Osteocyte (in vitro differentiated cells): ENCODE measurements around the gene FCGR3B. TPM values are rescaled to one million over a fixed set of nuclear protein-coding genes. Genes with fewer than 3 reads are reported as not detected.
A peak's percentile ranks its signal among the peaks of the same experiment; 100 is the strongest.
"Not testable (repeated sequence)": the region's sequence is repeated elsewhere in the genome, so short reads cannot be mapped to it uniquely, and the experiment has no call there.

ENCODE experiments used
- DNase-seq: peaks from one replicate; pipeline ENCODE4 v3.0.0; 2021; ENCODE audit warnings: mixed read lengths; ENCODE audit not compliant: unreplicated experiment; ENCODE audit errors: extremely low spot score
- H3K27ac Mint-ChIP-seq: one replicate; pipeline ENCODE4 v1.8.0; 2021; ENCODE audit warnings: mild to moderate bottlenecking, mixed read lengths; ENCODE audit not compliant: unreplicated experiment
- H3K27me3 Mint-ChIP-seq: one replicate; pipeline ENCODE4 v1.8.0; 2021; ENCODE audit warnings: mixed read lengths; ENCODE audit not compliant: unreplicated experiment
- H3K36me3 Mint-ChIP-seq: one replicate; pipeline ENCODE4 v1.8.0; 2021; ENCODE audit warnings: mixed read lengths; ENCODE audit not compliant: unreplicated experiment
- H3K4me1 Mint-ChIP-seq: one replicate; pipeline ENCODE4 v1.8.0; 2021; ENCODE audit warnings: mixed read lengths; ENCODE audit not compliant: unreplicated experiment
- H3K4me3 Mint-ChIP-seq: one replicate; pipeline ENCODE4 v1.8.0; 2021; ENCODE audit warnings: mild to moderate bottlenecking, moderate library complexity, mixed read lengths; ENCODE audit not compliant: unreplicated experiment
- H3K9me3 Mint-ChIP-seq: one replicate; pipeline ENCODE4 v1.8.0; 2021; ENCODE audit warnings: mixed read lengths; ENCODE audit not compliant: unreplicated experiment
- total RNA-seq: library from RNA; stranded (reverse); gene quantifications from 2 replicates; pipeline ENCODE4 v1.2.1, GENCODE V29; 2021

FCGR3B gene
- total RNA-seq, 1 donor from 2014 or later: not detected

- H3K27me3 Mint-ChIP-seq: peaks cover 31% of the 10 kb centered on the region
- not testable (repeated sequence) for H3K27ac Mint-ChIP-seq
Observed at GRCh38 chr1:161622054-161622453, 8.9 kb downstream of the FCGR3B start.

DNA sequence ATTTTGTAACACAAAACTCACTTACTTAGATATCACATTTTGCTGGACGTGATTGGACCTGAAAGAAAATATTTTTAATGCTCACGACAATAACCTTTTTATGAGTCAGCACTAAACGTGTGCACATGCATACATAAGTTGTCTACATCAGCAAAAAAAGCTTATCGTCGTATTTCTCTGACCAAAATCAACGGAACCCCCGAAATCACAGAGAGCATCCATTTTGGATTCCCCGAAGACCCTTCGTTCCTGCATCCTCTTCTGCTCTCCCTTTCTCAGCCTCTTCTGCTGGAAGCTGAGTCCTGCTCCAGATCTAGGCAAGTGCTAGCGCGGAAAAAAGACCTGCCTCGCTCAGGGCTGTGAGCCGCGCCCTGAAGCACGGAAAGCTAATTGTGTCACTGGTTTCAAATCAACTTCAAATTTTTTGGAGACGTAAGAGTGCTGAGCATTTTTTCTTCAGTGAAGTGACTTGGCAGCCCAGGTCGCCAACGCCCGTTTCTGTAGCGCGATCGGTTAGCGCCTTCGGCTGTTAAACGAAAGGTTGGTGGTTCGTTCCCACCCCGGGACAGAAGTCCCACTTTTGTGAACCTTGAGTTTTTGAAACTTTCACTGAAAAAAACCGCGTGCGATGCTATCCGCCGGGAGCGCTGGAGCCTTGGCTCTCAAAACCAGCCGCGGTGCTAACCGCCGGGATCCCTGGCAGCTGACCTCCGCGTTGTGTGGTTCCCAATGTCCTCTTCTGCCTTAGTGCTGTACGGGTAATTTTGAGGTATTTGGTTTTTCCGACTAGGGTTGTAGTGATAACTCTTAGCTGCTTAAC lies 9.6 kb downstream of the FCGR3B start:
- H3K27ac Mint-ChIP-seq: not testable (repeated sequence)

More at GRCh38 chr1:161622054-161622453, 8.9 kb downstream of the FCGR3B start:
- peak overlapping the region; percentile 79 for H3K4me3 Mint-ChIP-seq
- H3K4me1 Mint-ChIP-seq, H3K9me3 Mint-ChIP-seq, DNase-seq, H3K36me3 Mint-ChIP-seq: not testable (repeated sequence)

GRCh38 chr1:161620399-161620798 lies 10.6 kb downstream of the FCGR3B start:
- not testable (repeated sequence) for H3K36me3 Mint-ChIP-seq, H3K27ac Mint-ChIP-seq, DNase-seq, H3K4me1 Mint-ChIP-seq, H3K4me3 Mint-ChIP-seq, H3K9me3 Mint-ChIP-seq
- H3K27me3 Mint-ChIP-seq: peaks cover 31% of the 10 kb centered on the region

More for the DNA sequence above, 9.6 kb downstream of the FCGR3B start:
- not testable (repeated sequence) for DNase-seq, H3K4me1 Mint-ChIP-seq, H3K9me3 Mint-ChIP-seq, H3K36me3 Mint-ChIP-seq
- Mint-ChIP-seq H3K4me3 (peak overlapping the region; percentile 79), H3K27me3 (peaks cover 31% of the 10 kb centered on the region)

DNA sequence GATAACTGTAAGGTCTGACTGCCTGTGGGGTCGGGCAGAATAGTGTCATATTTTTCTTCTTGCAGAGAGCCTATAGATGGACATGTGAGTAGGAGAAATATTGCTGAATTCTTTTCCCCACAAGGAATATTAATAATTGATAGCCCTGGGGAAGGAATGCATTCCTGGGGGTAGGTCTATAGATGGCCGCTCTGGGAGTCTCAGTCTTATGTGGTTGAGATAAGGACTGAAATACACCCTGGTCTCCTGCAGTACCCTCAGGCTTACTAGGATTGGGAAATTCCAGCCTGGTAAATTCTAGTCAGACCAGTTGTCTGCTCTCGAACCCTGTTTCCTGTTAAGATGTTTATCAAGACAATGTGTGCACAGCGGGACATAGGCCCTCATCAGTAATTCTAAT lies 12.5 kb downstream of the FCGR3B start:
- DNase-seq, H3K4me1 Mint-ChIP-seq, H3K27ac Mint-ChIP-seq, H3K36me3 Mint-ChIP-seq, H3K4me3 Mint-ChIP-seq, H3K9me3 Mint-ChIP-seq: not testable (repeated sequence)
- peaks cover 22% of the 10 kb centered on the region for H3K27me3 Mint-ChIP-seq

- H3K4me3 Mint-ChIP-seq, H3K27ac Mint-ChIP-seq, H3K27me3 Mint-ChIP-seq, H3K36me3 Mint-ChIP-seq, H3K9me3 Mint-ChIP-seq, DNase-seq: not testable (repeated sequence)
- peaks cover 14% of the 10 kb centered on the region for H3K4me1 Mint-ChIP-seq
Observed at GRCh38 chr1:161616417-161616816, 14.6 kb downstream of the FCGR3B start.

DNA sequence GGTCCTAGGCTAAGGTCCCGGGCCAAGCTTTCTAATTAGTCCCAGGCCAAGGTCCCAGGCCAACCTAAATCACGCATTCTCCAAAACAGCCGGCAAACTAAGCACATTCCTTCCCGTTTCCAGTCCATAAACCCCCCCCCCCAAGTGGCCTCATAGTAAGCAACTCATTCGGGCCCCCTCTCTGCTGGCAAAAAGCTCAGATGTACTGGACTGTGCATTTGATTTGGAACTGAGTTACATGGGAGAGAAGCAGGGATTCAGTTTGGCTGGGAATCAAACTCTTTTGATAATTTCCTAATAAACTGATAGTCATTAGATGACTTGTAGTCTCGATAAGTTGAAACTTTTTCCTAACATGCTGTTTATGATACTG lies 17.8 kb downstream of the FCGR3B start:
- not testable (repeated sequence) for H3K9me3 Mint-ChIP-seq, H3K36me3 Mint-ChIP-seq, DNase-seq, H3K4me1 Mint-ChIP-seq
- peaks cover 10% of the 10 kb centered on the region for H3K27me3 Mint-ChIP-seq
- H3K27ac Mint-ChIP-seq: peak overlapping the region; percentile 87
- peak overlapping the region; percentile 81 for H3K4me3 Mint-ChIP-seq

DNA sequence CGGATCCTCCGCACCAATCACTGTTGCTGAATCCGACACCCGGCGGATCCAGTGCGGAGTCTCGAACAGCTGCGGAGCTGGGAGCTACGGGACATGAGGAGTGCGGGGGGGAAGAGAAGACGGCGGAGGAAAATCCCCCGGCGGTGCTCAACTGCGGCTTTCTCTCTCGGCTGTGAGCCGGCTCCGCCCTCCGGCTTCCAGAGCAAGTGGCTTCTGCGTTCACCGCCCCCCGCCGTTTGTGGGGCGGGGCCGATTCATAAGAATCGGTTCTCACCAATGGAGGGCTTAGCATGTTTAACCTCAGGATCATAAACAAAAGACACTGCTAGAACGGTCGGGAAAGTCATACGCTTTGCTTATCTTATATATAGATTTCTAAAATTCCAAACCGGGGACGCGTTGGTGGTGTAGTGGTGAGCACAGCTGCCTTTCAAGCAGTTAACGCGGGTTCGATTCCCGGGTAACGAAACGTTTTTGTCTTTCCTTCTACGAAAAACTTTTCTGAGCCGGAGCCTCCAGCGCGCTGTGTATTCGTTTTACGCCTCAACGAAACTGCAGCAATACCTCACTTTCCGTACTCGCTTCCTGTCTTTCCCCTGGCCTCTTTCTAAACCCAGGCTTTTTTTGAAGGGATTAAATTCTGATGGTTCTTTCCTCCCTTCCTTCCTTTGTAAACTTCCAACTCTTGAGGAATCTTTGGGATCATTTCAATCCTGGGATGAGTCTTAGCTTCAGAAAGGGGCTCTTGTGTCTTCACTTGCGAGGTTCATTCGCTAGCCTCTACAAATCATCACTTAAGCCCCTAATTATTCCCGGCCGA lies 18.4 kb downstream of the FCGR3B start:
- H3K4me3 Mint-ChIP-seq: peak overlapping the region; percentile 81
- H3K9me3 Mint-ChIP-seq, H3K36me3 Mint-ChIP-seq, H3K4me1 Mint-ChIP-seq: not testable (repeated sequence)
- peak overlapping the region; percentile 87 for H3K27ac Mint-ChIP-seq
- H3K27me3 Mint-ChIP-seq: peaks cover 10% of the 10 kb centered on the region
- DNase-seq: peak; percentile 95

- not testable (repeated sequence) for H3K36me3 Mint-ChIP-seq, DNase-seq, H3K9me3 Mint-ChIP-seq, H3K4me1 Mint-ChIP-seq
- H3K4me3 Mint-ChIP-seq: peak overlapping the region; percentile 81
- peak overlapping the region; percentile 87 for H3K27ac Mint-ChIP-seq
- peaks cover 10% of the 10 kb centered on the region for H3K27me3 Mint-ChIP-seq
Observed at GRCh38 chr1:161611866-161612321, 19.1 kb downstream of the FCGR3B start.

DNA sequence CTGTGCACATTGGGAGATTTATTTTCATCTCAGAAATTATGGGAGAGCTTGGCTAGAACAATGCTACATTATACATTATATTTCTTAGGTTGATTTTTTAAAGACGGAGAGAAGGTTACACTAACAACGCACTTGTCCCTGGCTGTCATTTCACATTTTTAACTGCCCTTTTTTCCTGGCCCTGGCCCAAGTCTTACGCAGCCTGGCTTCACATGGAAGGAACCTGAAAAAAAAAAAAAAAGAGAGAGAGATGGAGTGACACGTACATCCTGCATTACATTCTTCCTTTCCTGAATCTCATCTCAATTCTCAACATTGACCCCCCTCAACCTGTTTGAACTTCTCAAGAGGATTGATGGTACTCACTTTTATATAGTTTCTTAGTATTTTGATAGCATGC lies 20.8 kb downstream of the FCGR3B start:
- H3K4me3 Mint-ChIP-seq, H3K9me3 Mint-ChIP-seq, H3K27ac Mint-ChIP-seq, H3K4me1 Mint-ChIP-seq, H3K36me3 Mint-ChIP-seq, DNase-seq: not testable (repeated sequence)
- H3K27me3 Mint-ChIP-seq: peaks cover 10% of the 10 kb centered on the region

DNA sequence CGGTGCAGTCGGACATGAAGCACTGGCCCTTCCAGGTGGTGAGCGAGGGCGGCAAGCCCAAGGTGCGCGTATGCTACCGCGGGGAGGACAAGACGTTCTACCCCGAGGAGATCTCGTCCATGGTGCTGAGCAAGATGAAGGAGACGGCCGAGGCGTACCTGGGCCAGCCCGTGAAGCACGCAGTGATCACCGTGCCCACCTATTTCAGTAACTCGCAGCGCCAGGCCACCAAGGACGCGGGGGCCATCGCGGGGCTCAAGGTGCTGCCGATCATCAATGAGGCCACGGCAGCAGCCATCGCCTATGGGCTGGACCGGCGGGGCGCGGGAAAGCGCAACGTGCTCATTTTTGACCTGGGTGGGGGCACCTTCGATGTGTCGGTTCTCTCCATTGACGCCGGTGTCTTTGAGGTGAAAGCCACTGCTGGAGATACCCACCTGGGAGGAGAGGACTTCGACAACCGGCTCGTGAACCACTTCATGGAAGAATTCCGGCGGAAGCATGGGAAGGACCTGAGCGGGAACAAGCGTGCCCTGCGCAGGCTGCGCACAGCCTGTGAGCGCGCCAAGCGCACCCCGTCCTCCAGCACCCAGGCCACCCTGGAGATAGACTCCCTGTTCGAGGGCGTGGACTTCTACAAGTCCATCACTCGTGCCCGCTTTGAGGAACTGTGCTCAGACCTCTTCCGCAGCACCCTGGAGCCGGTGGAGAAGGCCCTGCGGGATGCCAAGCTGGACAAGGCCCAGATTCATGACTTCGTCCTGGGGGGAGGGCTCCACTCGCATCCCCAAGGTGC lies 24.2 kb downstream of the FCGR3B start:
- H3K4me1 Mint-ChIP-seq, H3K27ac Mint-ChIP-seq, DNase-seq, H3K9me3 Mint-ChIP-seq, H3K36me3 Mint-ChIP-seq, H3K4me3 Mint-ChIP-seq: not testable (repeated sequence)
- H3K27me3 Mint-ChIP-seq: peaks cover 11% of the 10 kb centered on the region

DNA sequence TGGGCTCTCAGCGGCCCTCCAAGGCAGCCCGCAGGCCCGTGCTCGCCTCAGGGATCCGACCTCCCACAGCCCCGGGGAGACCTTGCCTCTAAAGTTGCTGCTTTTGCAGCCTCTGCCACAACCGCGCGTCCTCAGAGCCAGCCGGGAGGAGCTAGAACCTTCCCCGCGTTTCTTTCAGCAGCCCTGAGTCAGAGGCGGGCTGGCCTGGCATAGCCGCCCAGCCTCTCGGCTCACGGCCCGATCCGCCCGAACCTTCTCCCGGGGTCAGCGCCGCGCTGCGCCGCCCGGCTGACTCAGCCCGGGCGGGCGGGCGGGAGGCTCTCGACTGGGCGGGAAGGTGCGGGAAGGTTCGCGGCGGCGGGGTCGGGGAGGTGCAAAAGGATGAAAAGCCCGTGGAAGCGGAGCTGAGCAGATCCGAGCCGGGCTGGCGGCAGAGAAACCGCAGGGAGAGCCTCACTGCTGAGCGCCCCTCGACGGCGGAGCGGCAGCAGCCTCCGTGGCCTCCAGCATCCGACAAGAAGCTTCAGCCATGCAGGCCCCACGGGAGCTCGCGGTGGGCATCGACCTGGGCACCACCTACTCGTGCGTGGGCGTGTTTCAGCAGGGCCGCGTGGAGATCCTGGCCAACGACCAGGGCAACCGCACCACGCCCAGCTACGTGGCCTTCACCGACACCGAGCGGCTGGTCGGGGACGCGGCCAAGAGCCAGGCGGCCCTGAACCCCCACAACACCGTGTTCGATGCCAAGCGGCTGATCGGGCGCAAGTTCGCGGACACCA lies 25.0 kb downstream of the FCGR3B start:
- not testable (repeated sequence) for H3K4me3 Mint-ChIP-seq, H3K4me1 Mint-ChIP-seq, DNase-seq, H3K9me3 Mint-ChIP-seq, H3K36me3 Mint-ChIP-seq, H3K27ac Mint-ChIP-seq
- H3K27me3 Mint-ChIP-seq: peaks cover 15% of the 10 kb centered on the region
